WTC11 (cell line): Measurements from ENCODE around the gene SLC2A9. TPM values are rescaled to one million over a fixed set of nuclear protein-coding genes. Genes with fewer than 3 reads are reported as not detected.

Experiments
- ATAC-seq: fragments of 200-7000 bp; cut with Tn5 transposase; 2 replicates; pipeline ENCODE4 v1.10.0; 2021; ENCODE audit warnings: mild to moderate bottlenecking, moderate library complexity
- CTCF ChIA-PET: fragments of 300-600 bp; sonication (Branson Sonifier 250); formaldehyde crosslinking; loops from one replicate; lab custom pipeline; 2021; ENCODE audit warnings: antibody characterized with exemption; lab: Charles Lee
- POLR2A ChIA-PET: fragments of 350-600 bp; sonication (Branson Sonifier 250); formaldehyde crosslinking; loops from one replicate; lab custom pipeline; 2021; ENCODE audit warnings: antibody characterized with exemption; lab: Charles Lee
- DNase-seq: peaks from one replicate; pipeline ENCODE4 v3.0.0; 2021; ENCODE audit warnings: low spot score
- H3K27ac Mint-ChIP-seq: 2 replicates; pipeline ENCODE4 v1.8.0; 2021; ENCODE audit warnings: mixed read lengths
- H3K27me3 Mint-ChIP-seq: 2 replicates; pipeline ENCODE4 v1.8.0; 2021; ENCODE audit warnings: low read depth, mild to moderate bottlenecking, moderate library complexity, mixed read lengths
- H3K36me3 Mint-ChIP-seq: 2 replicates; pipeline ENCODE4 v1.8.0; 2021; ENCODE audit warnings: mixed read lengths
- H3K4me1 Mint-ChIP-seq: 2 replicates; pipeline ENCODE4 v1.8.0; 2022; ENCODE audit warnings: mixed read lengths
- H3K4me3 Mint-ChIP-seq: 2 replicates; pipeline ENCODE4 v1.8.0; 2021; ENCODE audit warnings: mild to moderate bottlenecking, moderate library complexity, mixed read lengths
- H3K9me3 Mint-ChIP-seq: 2 replicates; pipeline ENCODE4 v1.8.0; 2021; ENCODE audit warnings: mixed read lengths
- CBFB ChIP-seq: sonication (generic); formaldehyde crosslinking; IDR thresholded peaks from 2 replicates; pipeline ENCODE4 v1.8.1; 2022; ENCODE audit warnings: mild to moderate bottlenecking, low read depth, missing genetic modification reagents
- GRHL2 ChIP-seq: fragments of 250-450 bp; sonication (Bioruptor Pico); IDR thresholded peaks from 2 replicates; pipeline ENCODE4 v1.8.0; 2022; ENCODE audit warnings: mild to moderate bottlenecking, moderate library complexity; ENCODE audit not compliant: insufficient replicate concordance, severe bottlenecking
- ZNF121 ChIP-seq: sonication (generic); formaldehyde crosslinking; IDR thresholded peaks from 2 replicates; pipeline ENCODE4 v1.8.0; 2023; ENCODE audit warnings: missing genetic modification reagents
- ZNF138 ChIP-seq: sonication (generic); formaldehyde crosslinking; conservative IDR thresholded peaks from 2 replicates; pipeline ENCODE4 v1.8.1; 2022; ENCODE audit warnings: mild to moderate bottlenecking, moderate library complexity, missing genetic modification reagents
- ZNF263 ChIP-seq: sonication (generic); formaldehyde crosslinking; IDR thresholded peaks from 2 replicates; pipeline ENCODE4 v1.8.1; 2022; ENCODE audit warnings: low read depth, mild to moderate bottlenecking, moderate library complexity, missing genetic modification reagents
- total RNA-seq: library from RNA; stranded (reverse); gene quantifications from 3 replicates; pipeline ENCODE4 v1.2.3, GENCODE V29; 2021
- TF ChIP-seq, protein P1 (sequence below): sonication (generic); formaldehyde crosslinking; IDR thresholded peaks from 2 replicates; pipeline ENCODE4 v1.8.0; 2023; ENCODE audit warnings: missing genetic modification reagents
- TF ChIP-seq, protein P2 (sequence below): fragments of 250-450 bp; sonication (Bioruptor Pico); conservative IDR thresholded peaks from 2 replicates; pipeline ENCODE4 v1.9.0; 2021; ENCODE audit warnings: mild to moderate bottlenecking
- TF ChIP-seq, protein P3 (sequence below): fragments of 250-450 bp; sonication (Bioruptor Pico); IDR thresholded peaks from 2 replicates; pipeline ENCODE4 v1.9.0; 2021; ENCODE audit warnings: mild to moderate bottlenecking
- TF ChIP-seq, protein P4 (sequence below): sonication (generic); formaldehyde crosslinking; conservative IDR thresholded peaks from 2 replicates; pipeline ENCODE4 v1.8.1; 2023; ENCODE audit warnings: mild to moderate bottlenecking, low read depth, missing genetic modification reagents, moderate library complexity
- TF ChIP-seq, protein P5 (sequence below): sonication (generic); formaldehyde crosslinking; IDR thresholded peaks from 2 replicates; pipeline ENCODE4 v1.8.1; 2022; ENCODE audit warnings: mild to moderate bottlenecking, moderate library complexity, missing genetic modification reagents
- TF ChIP-seq, protein P6 (sequence below): sonication (generic); formaldehyde crosslinking; IDR thresholded peaks from 2 replicates; pipeline ENCODE4 v1.8.0; 2023; ENCODE audit warnings: mild to moderate bottlenecking, missing genetic modification reagents
- TF ChIP-seq, protein P7 (sequence below): sonication (generic); formaldehyde crosslinking; IDR thresholded peaks from 2 replicates; pipeline ENCODE4 v1.8.1; 2023; ENCODE audit warnings: mild to moderate bottlenecking, missing genetic modification reagents, borderline replicate concordance
- TF ChIP-seq, protein P8 (sequence below): sonication (generic); formaldehyde crosslinking; IDR thresholded peaks from 2 replicates; pipeline ENCODE4 v1.8.0; 2022; ENCODE audit warnings: mild to moderate bottlenecking, missing genetic modification reagents
- TF ChIP-seq, protein P9 (sequence below): sonication (generic); formaldehyde crosslinking; IDR thresholded peaks from 2 replicates; pipeline ENCODE4 v1.8.0; 2022; ENCODE audit warnings: mild to moderate bottlenecking, missing genetic modification reagents

The SLC2A9 gene
- total RNA-seq, 1 experiment from 2014 or later: not detected

DNA sequence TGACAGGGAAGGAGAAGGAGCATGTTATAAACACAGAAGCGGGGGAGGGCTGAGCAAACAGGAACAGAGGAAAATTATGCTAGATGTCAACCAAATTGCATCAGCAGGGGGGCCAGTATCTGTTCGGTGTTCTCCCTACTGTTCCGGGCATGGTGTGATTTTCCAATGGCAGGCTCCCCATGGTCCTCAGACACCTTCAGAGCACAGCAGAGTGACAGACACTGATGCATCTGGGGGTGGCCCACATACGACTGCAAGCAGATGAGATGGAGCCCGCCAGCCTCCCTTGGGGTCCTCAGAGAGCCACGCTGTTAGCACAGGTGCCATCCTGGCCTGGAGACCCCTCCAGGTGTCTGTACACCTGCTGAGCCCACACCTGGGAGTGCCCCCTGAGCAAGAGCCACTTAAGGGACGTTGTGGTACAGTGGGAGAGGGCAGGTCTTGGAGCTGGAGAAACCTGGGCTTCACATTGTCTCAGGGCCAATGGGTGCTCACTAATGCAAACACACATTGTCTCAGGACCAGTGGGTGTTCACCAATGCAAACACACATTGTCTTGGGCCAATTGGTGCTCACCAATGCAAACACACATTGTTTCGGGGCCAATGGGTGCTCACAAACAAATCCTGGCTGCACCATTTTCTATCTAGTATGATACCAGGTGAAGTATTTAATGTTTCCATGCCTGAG, 95.4 kb downstream of the SLC2A9 start (continued):
- TF ChIP-seq, protein P1, sequence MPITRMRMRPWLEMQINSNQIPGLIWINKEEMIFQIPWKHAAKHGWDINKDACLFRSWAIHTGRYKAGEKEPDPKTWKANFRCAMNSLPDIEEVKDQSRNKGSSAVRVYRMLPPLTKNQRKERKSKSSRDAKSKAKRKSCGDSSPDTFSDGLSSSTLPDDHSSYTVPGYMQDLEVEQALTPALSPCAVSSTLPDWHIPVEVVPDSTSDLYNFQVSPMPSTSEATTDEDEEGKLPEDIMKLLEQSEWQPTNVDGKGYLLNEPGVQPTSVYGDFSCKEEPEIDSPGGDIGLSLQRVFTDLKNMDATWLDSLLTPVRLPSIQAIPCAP: no peak
- no peak for TF ChIP-seq ZNF138 (CRISPR knock-in tag)
- TF ChIP-seq, protein P2, sequence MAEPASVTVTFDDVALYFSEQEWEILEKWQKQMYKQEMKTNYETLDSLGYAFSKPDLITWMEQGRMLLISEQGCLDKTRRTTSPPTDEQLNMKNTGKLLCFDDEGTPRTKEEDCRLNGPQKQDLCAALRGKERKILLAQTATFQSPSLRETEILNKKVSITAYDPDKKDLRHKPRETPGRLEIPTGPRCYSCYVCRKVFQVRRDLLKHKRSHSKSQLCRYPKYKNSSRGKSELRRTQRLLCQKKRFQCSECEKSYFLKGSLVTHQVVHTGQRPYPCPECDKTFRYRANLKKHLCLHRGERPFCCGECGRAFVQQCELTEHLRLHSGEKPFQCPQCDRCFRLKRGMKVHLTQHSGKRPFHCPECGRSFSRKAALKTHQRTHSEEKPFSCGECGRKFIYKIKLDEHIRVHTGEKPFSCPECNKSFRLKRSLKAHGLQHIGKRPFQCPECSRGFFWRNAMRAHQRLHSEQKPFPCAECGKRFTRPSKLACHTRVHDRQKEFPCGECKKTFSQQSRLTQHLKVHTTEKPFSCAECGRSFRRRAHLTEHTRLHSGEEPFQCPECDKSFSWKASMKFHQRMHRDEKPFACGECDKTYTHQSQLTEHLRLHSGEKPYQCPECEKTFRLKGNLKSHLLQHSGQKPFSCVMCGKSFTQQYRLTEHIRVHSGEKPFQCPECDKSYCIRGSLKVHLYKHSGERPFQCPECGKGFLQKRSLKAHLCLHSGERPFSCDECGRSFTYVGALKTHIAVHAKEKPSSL (CRISPR knock-in tag): no peak
- TF ChIP-seq, protein P3, sequence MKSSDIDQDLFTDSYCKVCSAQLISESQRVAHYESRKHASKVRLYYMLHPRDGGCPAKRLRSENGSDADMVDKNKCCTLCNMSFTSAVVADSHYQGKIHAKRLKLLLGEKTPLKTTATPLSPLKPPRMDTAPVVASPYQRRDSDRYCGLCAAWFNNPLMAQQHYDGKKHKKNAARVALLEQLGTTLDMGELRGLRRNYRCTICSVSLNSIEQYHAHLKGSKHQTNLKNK (CRISPR knock-in tag): no peak
- TF ChIP-seq, protein P4, sequence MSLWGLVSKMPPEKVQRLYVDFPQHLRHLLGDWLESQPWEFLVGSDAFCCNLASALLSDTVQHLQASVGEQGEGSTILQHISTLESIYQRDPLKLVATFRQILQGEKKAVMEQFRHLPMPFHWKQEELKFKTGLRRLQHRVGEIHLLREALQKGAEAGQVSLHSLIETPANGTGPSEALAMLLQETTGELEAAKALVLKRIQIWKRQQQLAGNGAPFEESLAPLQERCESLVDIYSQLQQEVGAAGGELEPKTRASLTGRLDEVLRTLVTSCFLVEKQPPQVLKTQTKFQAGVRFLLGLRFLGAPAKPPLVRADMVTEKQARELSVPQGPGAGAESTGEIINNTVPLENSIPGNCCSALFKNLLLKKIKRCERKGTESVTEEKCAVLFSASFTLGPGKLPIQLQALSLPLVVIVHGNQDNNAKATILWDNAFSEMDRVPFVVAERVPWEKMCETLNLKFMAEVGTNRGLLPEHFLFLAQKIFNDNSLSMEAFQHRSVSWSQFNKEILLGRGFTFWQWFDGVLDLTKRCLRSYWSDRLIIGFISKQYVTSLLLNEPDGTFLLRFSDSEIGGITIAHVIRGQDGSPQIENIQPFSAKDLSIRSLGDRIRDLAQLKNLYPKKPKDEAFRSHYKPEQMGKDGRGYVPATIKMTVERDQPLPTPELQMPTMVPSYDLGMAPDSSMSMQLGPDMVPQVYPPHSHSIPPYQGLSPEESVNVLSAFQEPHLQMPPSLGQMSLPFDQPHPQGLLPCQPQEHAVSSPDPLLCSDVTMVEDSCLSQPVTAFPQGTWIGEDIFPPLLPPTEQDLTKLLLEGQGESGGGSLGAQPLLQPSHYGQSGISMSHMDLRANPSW (CRISPR knock-in tag): no peak
- TF ChIP-seq, protein P5, sequence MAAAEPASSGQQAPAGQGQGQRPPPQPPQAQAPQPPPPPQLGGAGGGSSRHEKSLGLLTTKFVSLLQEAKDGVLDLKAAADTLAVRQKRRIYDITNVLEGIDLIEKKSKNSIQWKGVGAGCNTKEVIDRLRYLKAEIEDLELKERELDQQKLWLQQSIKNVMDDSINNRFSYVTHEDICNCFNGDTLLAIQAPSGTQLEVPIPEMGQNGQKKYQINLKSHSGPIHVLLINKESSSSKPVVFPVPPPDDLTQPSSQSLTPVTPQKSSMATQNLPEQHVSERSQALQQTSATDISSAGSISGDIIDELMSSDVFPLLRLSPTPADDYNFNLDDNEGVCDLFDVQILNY (CRISPR knock-in tag): no peak
- TF ChIP-seq, protein P6, sequence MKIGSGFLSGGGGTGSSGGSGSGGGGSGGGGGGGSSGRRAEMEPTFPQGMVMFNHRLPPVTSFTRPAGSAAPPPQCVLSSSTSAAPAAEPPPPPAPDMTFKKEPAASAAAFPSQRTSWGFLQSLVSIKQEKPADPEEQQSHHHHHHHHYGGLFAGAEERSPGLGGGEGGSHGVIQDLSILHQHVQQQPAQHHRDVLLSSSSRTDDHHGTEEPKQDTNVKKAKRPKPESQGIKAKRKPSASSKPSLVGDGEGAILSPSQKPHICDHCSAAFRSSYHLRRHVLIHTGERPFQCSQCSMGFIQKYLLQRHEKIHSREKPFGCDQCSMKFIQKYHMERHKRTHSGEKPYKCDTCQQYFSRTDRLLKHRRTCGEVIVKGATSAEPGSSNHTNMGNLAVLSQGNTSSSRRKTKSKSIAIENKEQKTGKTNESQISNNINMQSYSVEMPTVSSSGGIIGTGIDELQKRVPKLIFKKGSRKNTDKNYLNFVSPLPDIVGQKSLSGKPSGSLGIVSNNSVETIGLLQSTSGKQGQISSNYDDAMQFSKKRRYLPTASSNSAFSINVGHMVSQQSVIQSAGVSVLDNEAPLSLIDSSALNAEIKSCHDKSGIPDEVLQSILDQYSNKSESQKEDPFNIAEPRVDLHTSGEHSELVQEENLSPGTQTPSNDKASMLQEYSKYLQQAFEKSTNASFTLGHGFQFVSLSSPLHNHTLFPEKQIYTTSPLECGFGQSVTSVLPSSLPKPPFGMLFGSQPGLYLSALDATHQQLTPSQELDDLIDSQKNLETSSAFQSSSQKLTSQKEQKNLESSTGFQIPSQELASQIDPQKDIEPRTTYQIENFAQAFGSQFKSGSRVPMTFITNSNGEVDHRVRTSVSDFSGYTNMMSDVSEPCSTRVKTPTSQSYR (CRISPR knock-in tag): no peak
- TF ChIP-seq, protein P7, sequence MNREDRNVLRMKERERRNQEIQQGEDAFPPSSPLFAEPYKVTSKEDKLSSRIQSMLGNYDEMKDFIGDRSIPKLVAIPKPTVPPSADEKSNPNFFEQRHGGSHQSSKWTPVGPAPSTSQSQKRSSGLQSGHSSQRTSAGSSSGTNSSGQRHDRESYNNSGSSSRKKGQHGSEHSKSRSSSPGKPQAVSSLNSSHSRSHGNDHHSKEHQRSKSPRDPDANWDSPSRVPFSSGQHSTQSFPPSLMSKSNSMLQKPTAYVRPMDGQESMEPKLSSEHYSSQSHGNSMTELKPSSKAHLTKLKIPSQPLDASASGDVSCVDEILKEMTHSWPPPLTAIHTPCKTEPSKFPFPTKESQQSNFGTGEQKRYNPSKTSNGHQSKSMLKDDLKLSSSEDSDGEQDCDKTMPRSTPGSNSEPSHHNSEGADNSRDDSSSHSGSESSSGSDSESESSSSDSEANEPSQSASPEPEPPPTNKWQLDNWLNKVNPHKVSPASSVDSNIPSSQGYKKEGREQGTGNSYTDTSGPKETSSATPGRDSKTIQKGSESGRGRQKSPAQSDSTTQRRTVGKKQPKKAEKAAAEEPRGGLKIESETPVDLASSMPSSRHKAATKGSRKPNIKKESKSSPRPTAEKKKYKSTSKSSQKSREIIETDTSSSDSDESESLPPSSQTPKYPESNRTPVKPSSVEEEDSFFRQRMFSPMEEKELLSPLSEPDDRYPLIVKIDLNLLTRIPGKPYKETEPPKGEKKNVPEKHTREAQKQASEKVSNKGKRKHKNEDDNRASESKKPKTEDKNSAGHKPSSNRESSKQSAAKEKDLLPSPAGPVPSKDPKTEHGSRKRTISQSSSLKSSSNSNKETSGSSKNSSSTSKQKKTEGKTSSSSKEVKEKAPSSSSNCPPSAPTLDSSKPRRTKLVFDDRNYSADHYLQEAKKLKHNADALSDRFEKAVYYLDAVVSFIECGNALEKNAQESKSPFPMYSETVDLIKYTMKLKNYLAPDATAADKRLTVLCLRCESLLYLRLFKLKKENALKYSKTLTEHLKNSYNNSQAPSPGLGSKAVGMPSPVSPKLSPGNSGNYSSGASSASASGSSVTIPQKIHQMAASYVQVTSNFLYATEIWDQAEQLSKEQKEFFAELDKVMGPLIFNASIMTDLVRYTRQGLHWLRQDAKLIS (CRISPR knock-in tag): no peak

DNA sequence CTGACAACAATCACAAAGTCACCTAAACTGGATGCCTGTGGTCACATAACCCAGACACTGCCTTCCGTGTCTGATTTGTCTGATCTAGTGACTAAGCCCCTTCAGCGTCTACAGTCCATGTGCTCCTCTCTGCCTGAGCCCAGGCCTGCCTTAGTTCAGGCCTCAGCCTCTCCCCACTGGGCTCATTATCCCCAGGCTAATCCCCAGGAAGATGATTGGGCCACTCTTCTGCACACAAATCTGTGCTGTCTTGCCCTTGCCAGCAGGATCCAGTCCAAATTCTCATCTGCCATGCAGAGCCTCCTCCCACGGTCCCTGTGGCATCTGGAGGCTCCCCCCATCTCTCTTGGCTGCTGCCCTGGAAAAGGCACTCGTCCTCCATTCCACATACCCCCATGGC, 96.5 kb downstream of the SLC2A9 start:
- ChIA-PET CTCF (interaction anchor here (1.2 kb wide), 1 partner anchor 89 kb away, joined by 3 read pairs; no protein-coding TSS in a partner anchor), POLR2A (no interaction called here)
- H3K4me1 Mint-ChIP-seq: peaks cover 13% of the 10 kb centered on the region
- no peak for DNase-seq
- no peaks in the 10 kb centered on the region; the same call in 1 of the 2 replicates for H3K27me3 Mint-ChIP-seq
- H3K4me3 Mint-ChIP-seq: no peak overlapping the region
- H3K27ac Mint-ChIP-seq: no peak overlapping the region
- no peaks in the 10 kb centered on the region for H3K36me3 Mint-ChIP-seq
- peaks cover 3% of the 10 kb centered on the region; the same call in 1 of the 2 replicates for H3K9me3 Mint-ChIP-seq
- no peak for ATAC-seq
- TF ChIP-seq CBFB (CRISPR knock-in tag): no peak
- TF ChIP-seq, protein P8, sequence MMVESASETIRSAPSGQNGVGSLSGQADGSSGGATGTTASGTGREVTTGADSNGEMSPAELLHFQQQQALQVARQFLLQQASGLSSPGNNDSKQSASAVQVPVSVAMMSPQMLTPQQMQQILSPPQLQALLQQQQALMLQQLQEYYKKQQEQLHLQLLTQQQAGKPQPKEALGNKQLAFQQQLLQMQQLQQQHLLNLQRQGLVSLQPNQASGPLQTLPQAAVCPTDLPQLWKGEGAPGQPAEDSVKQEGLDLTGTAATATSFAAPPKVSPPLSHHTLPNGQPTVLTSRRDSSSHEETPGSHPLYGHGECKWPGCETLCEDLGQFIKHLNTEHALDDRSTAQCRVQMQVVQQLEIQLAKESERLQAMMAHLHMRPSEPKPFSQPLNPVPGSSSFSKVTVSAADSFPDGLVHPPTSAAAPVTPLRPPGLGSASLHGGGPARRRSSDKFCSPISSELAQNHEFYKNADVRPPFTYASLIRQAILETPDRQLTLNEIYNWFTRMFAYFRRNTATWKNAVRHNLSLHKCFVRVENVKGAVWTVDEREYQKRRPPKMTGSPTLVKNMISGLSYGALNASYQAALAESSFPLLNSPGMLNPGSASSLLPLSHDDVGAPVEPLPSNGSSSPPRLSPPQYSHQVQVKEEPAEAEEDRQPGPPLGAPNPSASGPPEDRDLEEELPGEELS: no peak
- TF ChIP-seq ZNF263 (CRISPR knock-in tag): no peak
- TF ChIP-seq, protein P2 (CRISPR knock-in tag): no peak
- TF ChIP-seq, protein P9, sequence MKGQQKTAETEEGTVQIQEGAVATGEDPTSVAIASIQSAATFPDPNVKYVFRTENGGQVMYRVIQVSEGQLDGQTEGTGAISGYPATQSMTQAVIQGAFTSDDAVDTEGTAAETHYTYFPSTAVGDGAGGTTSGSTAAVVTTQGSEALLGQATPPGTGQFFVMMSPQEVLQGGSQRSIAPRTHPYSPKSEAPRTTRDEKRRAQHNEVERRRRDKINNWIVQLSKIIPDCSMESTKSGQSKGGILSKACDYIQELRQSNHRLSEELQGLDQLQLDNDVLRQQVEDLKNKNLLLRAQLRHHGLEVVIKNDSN: no peak
- no peak for TF ChIP-seq GRHL2 (CRISPR knock-in tag)
- no peak for TF ChIP-seq ZNF121 (CRISPR knock-in tag)
